ENCODE results near the gene PHACTR1. TPM values are rescaled to one million over a fixed set of nuclear protein-coding genes. Genes with fewer than 3 reads are reported as not detected.

PHACTR1 gene
- total and polyA plus RNA-seq, 12 donors: 6.3 to 150 (median 79.9) TPM

GRCh38 chr6:13187692-13188091, 471.1 kb downstream of the PHACTR1 start:
- peaks cover 0 to 9% (median 0%) of the 10 kb centered on the region in 9 donors for H3K4me1 ChIP-seq
- no peak overlapping the region for H3K27ac ChIP-seq
- TF ChIP-seq CTCF (IDR thresholded peaks at IDR 0.05): no peak
- intact Hi-C loops (cut with DNase I): loop anchor here in 1 of 10 donors (10.0 kb wide), 1 partner anchor 123 kb away; no protein-coding TSS in a partner anchor
- peak in 2 of 8 donors; percentile 27 to 45 for ATAC-seq
- peaks cover 0 to 21% (median 0%) of the 10 kb centered on the region in 9 donors for H3K36me3 ChIP-seq
- WGBS, 2 donors: 74 to 80% methylated on average over 3 of the region's 3 CpGs
- H3K4me3 ChIP-seq: no peak overlapping the region
- H3K9me3 ChIP-seq: no peaks in the 10 kb centered on the region
- no peak for DNase-seq
- no peaks in the 10 kb centered on the region for H3K27me3 ChIP-seq

GRCh38 chr6:13188306-13188705, 471.7 kb downstream of the PHACTR1 start:
- Histone ChIP-seq H3K27ac (no peak overlapping the region), H3K9me3 (no peaks in the 10 kb centered on the region), H3K4me3 (no peak overlapping the region), H3K36me3 (peaks cover 0 to 17% (median 0%) of the 10 kb centered on the region in 9 donors), H3K27me3 (no peaks in the 10 kb centered on the region), H3K4me1 (peaks cover 0 to 9% (median 0%) of the 10 kb centered on the region in 9 donors)
- TF ChIP-seq CTCF (IDR thresholded peaks at IDR 0.05): no peak
- ATAC-seq (no peak), DNase-seq (no peak)
- intact Hi-C loops (cut with DNase I): loop anchor here in 1 of 10 donors (10.0 kb wide), 1 partner anchor 124 kb away; no protein-coding TSS in a partner anchor
- 82% methylated on average over 3 of the region's 3 CpGs for WGBS, 2 donors

- no peak for DNase-seq
- Histone ChIP-seq H3K4me1 (peaks cover 0 to 9% (median 0%) of the 10 kb centered on the region in 9 donors), H3K4me3 (no peak overlapping the region), H3K27ac (no peak overlapping the region), H3K9me3 (no peaks in the 10 kb centered on the region), H3K36me3 (peaks cover 0 to 5% (median 0%) of the 10 kb centered on the region in 9 donors), H3K27me3 (no peaks in the 10 kb centered on the region)
- ATAC-seq: no peak
- TF ChIP-seq CTCF (IDR thresholded peaks at IDR 0.05): no peak
- intact Hi-C loops (cut with DNase I): loop anchor here in 4 of 10 donors (10.0 kb wide), 4 partner anchors 95 to 145 kb away; no protein-coding TSS in a partner anchor
- WGBS, 2 donors: 95 to 97% methylated on average over 6 of the region's 6 CpGs
Measured at GRCh38 chr6:13189710-13190109, 473.1 kb downstream of the PHACTR1 start.

GRCh38 chr6:13190376-13190775, 473.8 kb downstream of the PHACTR1 start:
- Histone ChIP-seq H3K4me3 (no peak overlapping the region), H3K9me3 (no peaks in the 10 kb centered on the region), H3K27me3 (no peaks in the 10 kb centered on the region), H3K27ac (no peak overlapping the region), H3K4me1 (peaks cover 0 to 9% (median 0%) of the 10 kb centered on the region in 9 donors), H3K36me3 (no peaks in the 10 kb centered on the region)
- TF ChIP-seq CTCF (IDR thresholded peaks at IDR 0.05): no peak
- 97 to 98% methylated on average over 1 of the region's 1 CpG for WGBS, 2 donors
- DNase-seq (no peak), ATAC-seq (no peak)
- intact Hi-C loops (cut with DNase I): loop anchor here in 3 of 10 donors (10.0 kb wide), 3 partner anchors 94 to 144 kb away; no protein-coding TSS in a partner anchor
